Brain microvascular endothelial cell (primary cell): ENCODE measurements around the gene NKPD1.
"Not testable (repeated sequence)": the region's sequence is repeated elsewhere in the genome, so short reads cannot be mapped to it uniquely, and the experiment has no call there.

Source experiments
- DNase-seq: peaks from one replicate; pipeline ENCODE4 v3.0.0-alpha.2; 2020
- H3K27ac ChIP-seq: fragments of 250-450 bp; sonication (Bioruptor Pico); 2 replicates; pipeline ENCODE4 v1.5.1; 2020; ENCODE audit warnings: mild to moderate bottlenecking, moderate library complexity
- H3K27me3 ChIP-seq: fragments of 250-450 bp; sonication (Bioruptor Pico); replicated peaks from 2 replicates; pipeline ENCODE4 v1.5.1; 2020; ENCODE audit warnings: mild to moderate bottlenecking
- H3K36me3 ChIP-seq: fragments of 250-450 bp; sonication (Bioruptor Pico); replicated peaks from 2 replicates; pipeline ENCODE4 v1.5.1; 2020; ENCODE audit warnings: mild to moderate bottlenecking
- H3K4me3 ChIP-seq: 2 replicates; pipeline ENCODE4 v1.5.1; 2011; ENCODE audit warnings: low read depth, mild to moderate bottlenecking, control low read depth, low read length, moderate library complexity
- in situ Hi-C: cut with HindIII; loops from 2 replicates; pipeline ENCODE4 v1.10.0; 2017; ENCODE audit warnings: low sequenced_read_pairs, low pct_ligation_motif_present
- TF ChIP-seq, protein P1 (sequence below): IDR thresholded peaks from 2 replicates; pipeline ENCODE4 v1.5.1; 2011; ENCODE audit warnings: low read depth, mild to moderate bottlenecking, moderate library complexity, low read length, control low read depth, inconsistent platforms; ENCODE audit errors: missing control alignments

NKPD1 gene

DNA sequence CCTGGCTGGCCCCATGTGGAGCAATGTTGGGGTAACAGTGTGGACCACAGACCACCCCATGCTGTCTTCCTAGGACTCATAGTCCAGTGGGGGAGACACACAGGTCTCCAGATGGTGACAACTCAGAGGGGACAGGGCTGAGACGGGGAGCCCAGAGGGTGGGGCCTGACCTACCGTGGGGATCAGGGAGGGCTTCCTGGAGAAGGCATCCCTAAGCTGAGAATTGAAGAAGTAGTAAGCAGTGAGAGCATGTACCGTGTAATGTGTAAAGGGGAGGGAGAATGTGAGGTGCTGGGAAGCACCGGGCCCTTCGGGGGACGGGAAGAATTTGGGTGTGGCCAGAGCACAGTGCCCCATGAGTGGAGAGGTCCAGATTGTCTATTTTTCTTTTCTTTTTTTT is 36.8 kb downstream of the NKPD1 start:
- Histone ChIP-seq H3K27ac (no peak overlapping the region), H3K27me3 (no peaks in the 10 kb centered on the region), H3K36me3 (no peaks in the 10 kb centered on the region), H3K4me3 (no peak overlapping the region)
- no peak for DNase-seq
- TF ChIP-seq, protein P1, sequence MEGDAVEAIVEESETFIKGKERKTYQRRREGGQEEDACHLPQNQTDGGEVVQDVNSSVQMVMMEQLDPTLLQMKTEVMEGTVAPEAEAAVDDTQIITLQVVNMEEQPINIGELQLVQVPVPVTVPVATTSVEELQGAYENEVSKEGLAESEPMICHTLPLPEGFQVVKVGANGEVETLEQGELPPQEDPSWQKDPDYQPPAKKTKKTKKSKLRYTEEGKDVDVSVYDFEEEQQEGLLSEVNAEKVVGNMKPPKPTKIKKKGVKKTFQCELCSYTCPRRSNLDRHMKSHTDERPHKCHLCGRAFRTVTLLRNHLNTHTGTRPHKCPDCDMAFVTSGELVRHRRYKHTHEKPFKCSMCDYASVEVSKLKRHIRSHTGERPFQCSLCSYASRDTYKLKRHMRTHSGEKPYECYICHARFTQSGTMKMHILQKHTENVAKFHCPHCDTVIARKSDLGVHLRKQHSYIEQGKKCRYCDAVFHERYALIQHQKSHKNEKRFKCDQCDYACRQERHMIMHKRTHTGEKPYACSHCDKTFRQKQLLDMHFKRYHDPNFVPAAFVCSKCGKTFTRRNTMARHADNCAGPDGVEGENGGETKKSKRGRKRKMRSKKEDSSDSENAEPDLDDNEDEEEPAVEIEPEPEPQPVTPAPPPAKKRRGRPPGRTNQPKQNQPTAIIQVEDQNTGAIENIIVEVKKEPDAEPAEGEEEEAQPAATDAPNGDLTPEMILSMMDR: no peak
- in situ Hi-C loops: no loop called here

DNA sequence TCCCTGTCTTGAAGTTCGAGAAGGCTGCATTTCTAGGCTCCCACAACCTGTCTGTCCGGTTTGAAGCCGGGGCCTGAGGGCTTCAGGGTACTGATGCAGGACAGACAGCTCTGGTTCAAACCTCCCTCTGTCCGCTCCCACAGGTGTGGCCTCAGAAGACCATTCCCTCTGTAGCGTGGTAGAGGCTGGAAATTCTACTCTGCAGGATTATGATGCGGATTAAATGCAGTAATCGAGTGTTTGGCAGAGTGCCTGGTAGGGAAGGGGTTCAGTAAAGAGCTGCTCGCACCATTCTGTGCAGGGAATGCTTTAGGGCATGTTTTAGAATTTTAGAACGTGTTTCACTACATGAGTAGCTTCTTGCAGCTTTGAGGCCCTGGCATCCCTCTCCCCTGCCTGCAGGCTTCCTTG is 37.3 kb downstream of the NKPD1 start:
- no peaks in the 10 kb centered on the region for H3K36me3 ChIP-seq
- no peak overlapping the region for H3K4me3 ChIP-seq
- no peaks in the 10 kb centered on the region for H3K27me3 ChIP-seq
- TF ChIP-seq, protein P1: no peak
- no peak for DNase-seq
- in situ Hi-C loops: no loop called here
- no peak overlapping the region for H3K27ac ChIP-seq

DNA sequence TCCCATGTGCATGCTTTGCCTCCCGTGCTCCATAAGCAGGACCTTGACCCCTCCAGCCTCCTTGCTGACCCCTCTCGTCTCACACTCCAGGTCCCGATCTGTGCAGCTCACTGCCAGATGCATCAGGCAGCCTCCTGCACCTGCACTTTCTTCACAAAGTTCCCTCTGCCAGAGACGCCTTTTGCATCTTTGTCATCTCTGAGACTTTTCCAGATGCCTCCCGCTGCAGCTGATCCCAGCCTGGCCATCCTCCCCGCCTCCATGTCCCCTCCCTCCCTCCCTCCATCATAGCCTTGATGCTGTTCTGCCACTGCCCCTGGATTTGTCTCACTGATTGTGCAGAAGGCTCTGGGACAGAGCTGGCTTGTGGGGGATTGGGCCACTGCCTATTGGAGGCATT is 38.0 kb downstream of the NKPD1 start:
- no peaks in the 10 kb centered on the region for H3K27me3 ChIP-seq
- no peak for DNase-seq
- no peak overlapping the region for H3K4me3 ChIP-seq
- no peaks in the 10 kb centered on the region for H3K36me3 ChIP-seq
- in situ Hi-C loops: no loop called here
- TF ChIP-seq, protein P1: no peak
- H3K27ac ChIP-seq: no peak overlapping the region

DNA sequence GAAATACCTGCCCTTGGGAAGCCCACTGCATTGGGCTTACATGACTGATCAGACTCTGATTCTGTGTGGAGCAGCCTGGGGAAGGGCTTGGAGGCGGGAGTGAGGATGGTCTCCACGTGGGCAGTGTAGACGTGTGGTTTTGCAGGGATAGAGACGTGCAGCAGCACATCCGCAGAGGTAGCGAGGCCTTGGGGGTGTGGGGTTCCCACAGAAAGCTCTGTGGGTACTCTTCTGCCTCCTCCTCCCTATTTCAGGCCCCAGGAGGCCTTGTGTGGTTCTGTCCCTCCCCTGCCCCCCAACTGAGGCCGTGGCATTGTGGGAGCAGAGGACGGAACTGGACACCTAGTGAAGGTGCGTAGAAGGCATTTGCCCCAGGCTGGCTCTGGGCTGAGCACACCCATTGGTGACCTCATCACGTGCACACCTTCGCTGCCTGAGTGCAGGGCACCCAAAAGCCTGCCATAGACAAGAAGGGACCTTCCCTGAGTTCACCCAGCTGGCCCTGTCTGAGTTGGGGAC is 38.9 kb downstream of the NKPD1 start:
- Histone ChIP-seq H3K27ac (no peak overlapping the region), H3K4me3 (no peak overlapping the region), H3K27me3 (no peaks in the 10 kb centered on the region), H3K36me3 (no peaks in the 10 kb centered on the region)
- DNase-seq: no peak
- in situ Hi-C loops: no loop called here
- TF ChIP-seq, protein P1: no peak

DNA sequence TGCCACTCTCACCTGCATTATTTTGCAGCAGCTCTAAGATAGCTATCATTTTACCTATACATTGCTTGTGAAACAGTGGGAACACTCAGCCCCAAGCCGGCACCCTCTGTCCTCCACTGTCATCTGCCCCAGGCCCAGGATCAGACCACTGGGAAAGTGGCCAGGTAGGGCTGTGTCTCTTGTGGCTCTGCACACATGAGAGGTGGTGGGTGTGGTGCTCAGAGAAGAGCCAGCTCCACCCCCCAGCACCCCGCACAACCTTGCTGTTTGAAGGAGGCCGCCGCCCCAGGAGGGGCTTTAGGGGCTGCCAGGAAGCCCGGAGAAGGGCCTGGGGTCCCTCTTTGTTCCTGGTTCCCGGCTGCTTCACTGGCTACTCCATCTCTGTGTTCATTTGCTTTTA is 41.2 kb downstream of the NKPD1 start:
- no peaks in the 10 kb centered on the region for H3K36me3 ChIP-seq
- DNase-seq: no peak
- TF ChIP-seq, protein P1: no peak
- H3K27ac ChIP-seq: no peak overlapping the region
- no peaks in the 10 kb centered on the region for H3K27me3 ChIP-seq
- in situ Hi-C loops: no loop called here
- H3K4me3 ChIP-seq: no peak overlapping the region

DNA sequence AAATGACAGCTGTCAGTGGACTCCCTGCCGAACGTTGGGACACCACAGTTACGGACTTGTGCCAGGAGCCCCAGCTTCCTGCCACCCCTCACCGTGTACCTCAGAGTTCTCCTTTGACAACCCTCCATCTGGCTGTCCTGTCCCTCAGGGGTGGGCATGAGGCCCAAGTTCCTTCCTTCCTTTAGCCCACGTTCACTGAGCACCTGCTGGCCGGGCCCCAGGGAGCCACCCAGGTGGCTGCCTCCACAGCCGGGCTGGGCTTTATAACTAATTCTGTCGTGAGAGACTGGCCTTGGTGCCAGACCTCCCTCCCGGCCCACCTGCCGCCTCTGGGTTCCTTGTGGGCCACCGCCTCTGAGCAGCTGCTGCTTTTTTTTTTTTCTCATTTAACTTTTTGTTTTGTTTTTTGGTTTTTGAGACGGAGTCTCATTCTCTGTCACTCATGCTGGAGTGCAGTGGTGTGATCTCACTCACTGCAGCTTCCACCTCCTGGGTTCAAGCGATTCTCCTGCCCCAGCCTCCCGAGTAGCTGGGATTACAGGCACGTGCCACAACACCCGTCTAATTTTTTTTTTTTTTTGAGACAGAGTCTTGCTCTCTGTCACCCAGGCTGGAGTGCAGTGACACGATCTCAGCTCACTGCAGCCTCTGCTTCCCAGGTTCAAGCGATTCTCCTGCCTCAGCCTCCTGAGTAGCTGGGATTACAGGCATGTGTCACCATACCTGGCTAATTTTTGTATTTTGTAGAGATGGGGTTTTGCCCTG is 42.0 kb downstream of the NKPD1 start:
- in situ Hi-C loops, H3K4me3 ChIP-seq, DNase-seq, H3K27ac ChIP-seq, H3K36me3 ChIP-seq, H3K27me3 ChIP-seq: not testable (repeated sequence)
